CD4-positive, CD25-positive, alpha-beta regulatory T cell (primary cell): ENCODE data around the gene CYP27A1. TPM values are rescaled to one million over a fixed set of nuclear protein-coding genes. Genes with fewer than 3 reads are reported as not detected.
A peak's percentile ranks its signal among the peaks of the same experiment; 100 is the strongest.

Source experiments
- ATAC-seq, 2 donors: fragments of 150-1000 bp; cut with Tn5 transposase; one replicate each; pipeline ENCODE4 v1.10.0; 2021; ENCODE audit warnings: low read depth in 2 of 2, moderate number of reproducible peaks in 2 of 2, moderate library complexity in 1 of 2
- DNase-seq, 3 donors: peaks; one replicate each; pipeline versions ENCODE4 v3.0.0 to v3.0.0-alpha.2; 2012 to 2022; ENCODE audit warnings: mixed read lengths in 1 of 3
- H3K27ac ChIP-seq: one replicate; pipeline ENCODE4 v1.7.0; 2013; ENCODE audit warnings: mild to moderate bottlenecking, low read length; ENCODE audit not compliant: insufficient read depth, poor library complexity, severe bottlenecking
- H3K27me3 ChIP-seq: one replicate; pipeline ENCODE4 v1.7.0; 2013; ENCODE audit warnings: low read length; ENCODE audit not compliant: control insufficient read depth, insufficient read depth
- H3K36me3 ChIP-seq: one replicate; pipeline ENCODE4 v1.7.0; 2013; ENCODE audit warnings: mild to moderate bottlenecking, low read length, moderate library complexity; ENCODE audit not compliant: control insufficient read depth, insufficient read depth
- H3K4me1 ChIP-seq: 2 replicates; pipeline ENCODE4 v1.7.0; 2013; ENCODE audit warnings: mild to moderate bottlenecking, low read length; ENCODE audit not compliant: insufficient read depth, control insufficient read depth, poor library complexity, severe bottlenecking
- H3K4me3 ChIP-seq: one replicate; pipeline ENCODE4 v1.7.0; 2013; ENCODE audit warnings: low read depth, mild to moderate bottlenecking, low read length, moderate library complexity
- H3K9me3 ChIP-seq, 2 experiments: 1 replicate in 1 of 2; 2 replicates in 1 of 2; pipeline ENCODE4 v1.7.0; 2013; ENCODE audit warnings: low read length in 2 of 2, mild to moderate bottlenecking in 1 of 2, moderate library complexity in 1 of 2; ENCODE audit not compliant: control insufficient read depth in 2 of 2
- H3K27ac Mint-ChIP-seq, 3 donors: one replicate each; pipeline ENCODE4 v1.8.0; 2020 to 2022; ENCODE audit warnings: mild to moderate bottlenecking in 3 of 3, mixed read lengths in 3 of 3, moderate library complexity in 2 of 3
- H3K27me3 Mint-ChIP-seq: one replicate; pipeline ENCODE4 v1.8.0; 2022; ENCODE audit warnings: mild to moderate bottlenecking, mixed read lengths
- H3K36me3 Mint-ChIP-seq: one replicate; pipeline ENCODE4 v1.8.0; 2020; ENCODE audit warnings: mixed read lengths
- H3K4me1 Mint-ChIP-seq, 4 donors: one replicate each; pipeline ENCODE4 v1.8.0; 2020 to 2022; ENCODE audit warnings: mixed read lengths in 4 of 4, mild to moderate bottlenecking in 1 of 4
- H3K4me3 Mint-ChIP-seq, 4 donors: one replicate each; pipeline ENCODE4 v1.8.0; 2020 to 2022; ENCODE audit warnings: mild to moderate bottlenecking in 4 of 4, mixed read lengths in 4 of 4, moderate library complexity in 3 of 4
- H3K9me3 Mint-ChIP-seq, 7 donors: one replicate each; pipeline ENCODE4 v1.8.0; 2020 to 2022; ENCODE audit warnings: mixed read lengths in 7 of 7, mild to moderate bottlenecking in 3 of 7, moderate library complexity in 2 of 7
- polyA plus RNA-seq, 4 donors: library from polyadenylated mRNA; unstranded; fragments of 300-500 nt; fragmentation: Illumina TruSeq; gene quantifications; one replicate each; pipeline ENCODE4 v1.2.3, GENCODE V29; 2021
- total RNA-seq: library from RNA; stranded (reverse); gene quantifications from one replicate; pipeline ENCODE4 v1.2.3, GENCODE V29; 2022

Gene CYP27A1
- total and polyA plus RNA-seq, 5 donors from 2014 or later, result 0.13 TPM; not detected in 4

DNA sequence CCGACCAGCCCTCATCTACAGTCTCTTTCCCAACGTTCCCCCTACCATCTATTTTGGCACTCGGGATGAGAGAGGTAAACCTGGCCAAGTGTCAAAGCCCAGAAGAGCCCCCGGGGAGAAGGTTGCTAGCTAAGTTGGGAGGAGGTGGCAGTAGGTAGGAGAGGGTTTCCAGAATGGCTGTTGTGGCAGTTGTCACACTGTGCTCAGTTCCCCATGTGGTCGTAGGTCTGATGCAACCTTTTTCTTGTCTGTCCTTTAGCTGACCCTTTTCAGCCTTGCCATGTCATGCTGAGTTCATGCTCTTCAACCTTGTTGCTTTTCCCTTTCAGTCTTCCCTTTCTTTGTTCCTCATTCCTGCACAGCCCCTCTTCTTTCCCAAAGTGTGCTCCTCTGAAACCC, 36.8 kb upstream of the CYP27A1 start:
- Mint-ChIP-seq H3K4me3 (no peak overlapping the region), H3K27ac (no peak overlapping the region), H3K4me1 (peaks cover 0 to 5% (median 4%) of the 10 kb centered on the region in 4 donors), H3K27me3 (no peaks in the 10 kb centered on the region), H3K9me3 (no peaks in the 10 kb centered on the region), H3K36me3 (peaks cover 66% of the 10 kb centered on the region)
- H3K36me3 ChIP-seq, result peaks cover 40% of the 10 kb centered on the region
- H3K9me3 ChIP-seq, result no peaks in the 10 kb centered on the region
- ATAC-seq (no peak), DNase-seq (no peak)
- no peaks in the 10 kb centered on the region for H3K4me1 ChIP-seq
- H3K4me3 ChIP-seq, result no peak overlapping the region
- no peaks in the 10 kb centered on the region for H3K27me3 ChIP-seq
- no peak overlapping the region for H3K27ac ChIP-seq

- Mint-ChIP-seq H3K9me3 (no peaks in the 10 kb centered on the region), H3K4me3 (no peak overlapping the region), H3K36me3 (peaks cover 67% of the 10 kb centered on the region), H3K27me3 (no peaks in the 10 kb centered on the region), H3K27ac (no peak overlapping the region), H3K4me1 (peaks cover 0 to 5% (median 4%) of the 10 kb centered on the region in 4 donors)
- DNase-seq (no peak), ATAC-seq (no peak)
- no peaks in the 10 kb centered on the region for H3K4me1 ChIP-seq
- H3K4me3 ChIP-seq, result no peak overlapping the region
- no peaks in the 10 kb centered on the region for H3K9me3 ChIP-seq
- H3K36me3 ChIP-seq, result peaks cover 43% of the 10 kb centered on the region
- H3K27me3 ChIP-seq, result no peaks in the 10 kb centered on the region
- no peak overlapping the region for H3K27ac ChIP-seq
Observed at GRCh38 chr2:218745559-218746469, 36.1 kb upstream of the CYP27A1 start.

GRCh38 chr2:218746470-218746795, 35.5 kb upstream of the CYP27A1 start:
- Histone ChIP-seq H3K4me1 (no peaks in the 10 kb centered on the region), H3K27ac (no peak overlapping the region), H3K9me3 (no peaks in the 10 kb centered on the region), H3K27me3 (no peaks in the 10 kb centered on the region), H3K36me3 (peaks cover 46% of the 10 kb centered on the region), H3K4me3 (no peak overlapping the region)
- peaks cover 0 to 5% (median 4%) of the 10 kb centered on the region in 4 donors for H3K4me1 Mint-ChIP-seq
- no peak overlapping the region for H3K4me3 Mint-ChIP-seq
- ATAC-seq (no peak), DNase-seq (no peak)
- H3K36me3 Mint-ChIP-seq, result peaks cover 69% of the 10 kb centered on the region
- no peak overlapping the region for H3K27ac Mint-ChIP-seq
- no peaks in the 10 kb centered on the region for H3K27me3 Mint-ChIP-seq
- H3K9me3 Mint-ChIP-seq, result no peaks in the 10 kb centered on the region

- Histone ChIP-seq H3K4me1 (no peaks in the 10 kb centered on the region), H3K27ac (no peak overlapping the region), H3K36me3 (peaks cover 49% of the 10 kb centered on the region), H3K4me3 (no peak overlapping the region), H3K9me3 (no peaks in the 10 kb centered on the region), H3K27me3 (no peaks in the 10 kb centered on the region)
- Mint-ChIP-seq H3K4me1 (peaks cover 0 to 5% (median 4%) of the 10 kb centered on the region in 4 donors), H3K9me3 (no peaks in the 10 kb centered on the region), H3K36me3 (peaks cover 69% of the 10 kb centered on the region), H3K27ac (no peak overlapping the region), H3K27me3 (no peaks in the 10 kb centered on the region), H3K4me3 (no peak overlapping the region)
- DNase-seq (no peak), ATAC-seq (no peak)
Observed at GRCh38 chr2:218746960-218747359, 35.0 kb upstream of the CYP27A1 start.

DNA sequence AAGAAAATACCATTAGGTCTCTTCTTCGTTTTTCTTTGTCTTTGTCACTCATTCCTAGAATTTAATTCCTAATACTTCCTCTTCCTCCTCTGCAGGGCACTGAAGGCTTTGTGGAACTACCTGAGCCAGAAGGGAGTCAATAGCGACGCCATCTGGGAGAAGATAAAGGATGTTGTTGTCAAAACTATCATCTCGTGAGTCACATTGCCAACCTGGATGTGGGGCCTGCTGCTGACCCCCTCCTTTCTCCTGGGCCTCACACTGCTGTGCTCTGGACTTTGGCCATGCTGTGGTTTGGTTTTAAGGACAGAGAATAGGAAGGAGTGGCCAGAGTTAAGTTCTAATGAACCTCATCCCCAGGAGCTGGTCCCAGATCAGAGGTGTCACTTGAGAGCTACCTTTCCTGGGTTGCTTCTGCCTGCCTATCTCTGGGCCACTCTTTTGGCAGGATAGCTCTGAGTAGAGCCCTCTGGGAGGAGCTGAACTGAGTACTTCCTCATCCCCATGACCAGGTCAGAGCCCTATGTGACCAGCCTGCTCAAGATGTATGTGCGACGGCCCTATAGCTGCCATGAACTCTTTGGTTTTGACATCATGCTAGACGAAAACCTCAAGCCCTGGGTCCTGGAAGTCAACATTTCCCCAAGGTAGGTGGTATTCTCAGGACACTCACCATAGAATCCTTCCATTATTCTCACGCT, 33.1 kb upstream of the CYP27A1 start:
- H3K36me3 ChIP-seq, result peaks cover 68% of the 10 kb centered on the region
- no peak overlapping the region for H3K27ac ChIP-seq
- H3K27me3 Mint-ChIP-seq, result no peaks in the 10 kb centered on the region
- no peaks in the 10 kb centered on the region for H3K9me3 ChIP-seq
- DNase-seq, result no peak
- no peaks in the 10 kb centered on the region for H3K4me1 ChIP-seq
- peaks cover 77% of the 10 kb centered on the region for H3K36me3 Mint-ChIP-seq
- H3K9me3 Mint-ChIP-seq, result no peaks in the 10 kb centered on the region
- ATAC-seq, result no peak
- peaks cover 0 to 5% (median 2%) of the 10 kb centered on the region in 4 donors for H3K4me1 Mint-ChIP-seq
- H3K4me3 Mint-ChIP-seq, result no peak overlapping the region
- H3K27ac Mint-ChIP-seq, result peak overlapping the region in 1 of 3 donors; percentile 35
- no peak overlapping the region for H3K4me3 ChIP-seq
- no peaks in the 10 kb centered on the region for H3K27me3 ChIP-seq

- no peaks in the 10 kb centered on the region for H3K9me3 ChIP-seq
Observed at GRCh38 chr2:218754201-218754600, 27.7 kb upstream of the CYP27A1 start.

DNA sequence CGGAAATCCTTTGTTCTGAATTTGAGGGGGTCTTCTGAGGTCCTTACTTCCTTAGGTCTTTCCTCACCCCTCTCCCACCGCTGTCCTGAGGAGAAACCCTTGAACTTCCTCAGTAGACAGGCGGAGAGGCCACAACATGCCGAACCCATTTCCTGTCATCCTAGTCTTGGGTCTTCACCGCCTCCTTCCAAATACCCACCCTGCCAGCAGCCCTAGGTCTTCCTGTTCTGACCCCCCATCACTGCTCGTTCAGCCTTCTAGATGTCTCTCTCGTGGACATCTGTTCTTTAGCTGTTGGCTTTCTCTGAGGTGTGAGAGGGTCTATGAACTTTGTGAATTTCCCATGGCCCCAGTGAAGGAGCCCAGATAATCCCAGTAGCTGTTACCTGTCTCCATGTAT, 27.2 kb upstream of the CYP27A1 start:
- Histone ChIP-seq H3K27me3 (no peaks in the 10 kb centered on the region), H3K4me3 (no peak overlapping the region), H3K36me3 (peaks cover 47% of the 10 kb centered on the region), H3K27ac (no peak overlapping the region), H3K9me3 (no peaks in the 10 kb centered on the region), H3K4me1 (no peaks in the 10 kb centered on the region)
- H3K36me3 Mint-ChIP-seq, result peaks cover 50% of the 10 kb centered on the region
- no peaks in the 10 kb centered on the region for H3K27me3 Mint-ChIP-seq
- H3K4me3 Mint-ChIP-seq, result no peak overlapping the region
- no peak for ATAC-seq
- no peaks in the 10 kb centered on the region for H3K9me3 Mint-ChIP-seq
- DNase-seq, result no peak
- no peak overlapping the region for H3K27ac Mint-ChIP-seq
- H3K4me1 Mint-ChIP-seq, result no peaks in the 10 kb centered on the region

More at GRCh38 chr2:218754201-218754600, 27.7 kb upstream of the CYP27A1 start:
- Histone ChIP-seq H3K27ac (no peak overlapping the region), H3K27me3 (no peaks in the 10 kb centered on the region), H3K4me3 (no peak overlapping the region), H3K36me3 (peaks cover 49% of the 10 kb centered on the region), H3K4me1 (no peaks in the 10 kb centered on the region)
- Mint-ChIP-seq H3K27ac (no peak overlapping the region), H3K36me3 (peaks cover 53% of the 10 kb centered on the region), H3K4me3 (no peak overlapping the region), H3K27me3 (no peaks in the 10 kb centered on the region), H3K4me1 (no peaks in the 10 kb centered on the region), H3K9me3 (no peaks in the 10 kb centered on the region)
- ATAC-seq (no peak), DNase-seq (no peak)
